Measurements from ENCODE around the gene RAET1L.

GRCh38 chr6:150001295-150002008 lies 23.9 kb downstream of the RAET1L start:
- TF ChIP-seq CTCF (IDR thresholded peaks at IDR 0.05; ENCODE audit: borderline replicate concordance, extremely low read depth, low read length, poor library complexity, severe bottlenecking), result no peak
- TF ChIP-seq EZH2 (IDR thresholded peaks at IDR 0.05; ENCODE audit: borderline replicate concordance, low read depth, low read length, severe bottlenecking), result no peak
